HepG2 (cell line): ENCODE measurements around the gene PRCD. TPM values are rescaled to one million over a fixed set of nuclear protein-coding genes. Genes with fewer than 3 reads are reported as not detected.

ENCODE experiments used
- AGO1 ChIP-seq: fragments of 200-400 bp; formaldehyde crosslinking; IDR thresholded peaks from 2 replicates; pipeline ENCODE4 v1.6.1; 2017; ENCODE audit warnings: mild to moderate bottlenecking, low read depth, low read length, moderate library complexity; ENCODE audit not compliant: poor library complexity, severe bottlenecking
- CC2D1A ChIP-seq: sonication (generic); formaldehyde crosslinking; IDR thresholded peaks from 2 replicates; pipeline ENCODE4 v1.8.1; 2023; ENCODE audit warnings: mild to moderate bottlenecking, missing genetic modification reagents
- GFI1 ChIP-seq: sonication (generic); formaldehyde crosslinking; IDR thresholded peaks from 2 replicates; pipeline ENCODE4 v1.5.0; 2020; ENCODE audit warnings: missing genetic modification reagents, mild to moderate bottlenecking, borderline replicate concordance
- HDAC1 ChIP-seq: sonication (generic); formaldehyde crosslinking; IDR thresholded peaks from 2 replicates; pipeline ENCODE4 v1.5.1; 2020; ENCODE audit warnings: mild to moderate bottlenecking, missing genetic modification reagents
- KLF16 ChIP-seq, 2 experiments: sonication (generic) in 1 of 2; formaldehyde crosslinking in 1 of 2; IDR thresholded peaks; 2 replicates each; pipeline versions ENCODE4 v1.6.1 to v1.8.0; 2016 to 2023; ENCODE audit warnings: missing genetic modification reagents in 2 of 2, missing compliant biosample characterization in 1 of 2
- MBNL3 ChIP-seq: fragments of 250-450 bp; sonication (Bioruptor Pico); conservative IDR thresholded peaks from 2 replicates; pipeline ENCODE4 v1.8.0; 2022; ENCODE audit warnings: mild to moderate bottlenecking, inconsistent platforms
- MTA1 ChIP-seq: sonication (generic); formaldehyde crosslinking; IDR thresholded peaks from 2 replicates; pipeline ENCODE4 v1.4.0; 2020; ENCODE audit warnings: missing genetic modification reagents, mild to moderate bottlenecking, borderline replicate concordance
- MXD4 ChIP-seq: IDR thresholded peaks from 2 replicates; pipeline ENCODE4 v1.6.1; 2016; ENCODE audit warnings: mild to moderate bottlenecking, missing biosample characterization, missing genetic modification reagents
- NFE2 ChIP-seq: sonication (generic); formaldehyde crosslinking; IDR thresholded peaks from 2 replicates; pipeline ENCODE4 v1.4.0; 2020; ENCODE audit warnings: missing genetic modification reagents
- NFYB ChIP-seq: sonication (generic); formaldehyde crosslinking; IDR thresholded peaks from 2 replicates; pipeline ENCODE4 v1.4.0; 2020; ENCODE audit warnings: missing genetic modification reagents
- PHF5A ChIP-seq: IDR thresholded peaks from one replicate; pipeline ENCODE4 v1.6.1; 2018; ENCODE audit warnings: low read depth, missing genetic modification reagents; ENCODE audit not compliant: unreplicated experiment
- SAP130 ChIP-seq: IDR thresholded peaks from 2 replicates; pipeline ENCODE4 v1.6.1; 2016; ENCODE audit warnings: low read depth
- SIN3B ChIP-seq: fragments of 150-350 bp; IDR thresholded peaks from 2 replicates; pipeline ENCODE4 v1.6.1; 2014; ENCODE audit warnings: low read length
- SMC3 ChIP-seq: IDR thresholded peaks from 2 replicates; pipeline ENCODE4 v1.6.1; 2011; ENCODE audit warnings: low read length, improper control_type of control experiment
- SP140L ChIP-seq: sonication (generic); formaldehyde crosslinking; IDR thresholded peaks from 2 replicates; pipeline ENCODE4 v1.4.0; 2020; ENCODE audit warnings: missing genetic modification reagents, borderline replicate concordance
- TEAD2 ChIP-seq: sonication (generic); formaldehyde crosslinking; IDR thresholded peaks from 2 replicates; pipeline ENCODE4 v1.9.0; 2021; ENCODE audit warnings: missing genetic modification reagents
- ZC3H4 ChIP-seq: sonication (generic); formaldehyde crosslinking; IDR thresholded peaks from 2 replicates; pipeline ENCODE4 v1.4.0; 2020; ENCODE audit warnings: missing genetic modification reagents, borderline replicate concordance
- ZFP36L1 ChIP-seq: sonication (generic); formaldehyde crosslinking; IDR thresholded peaks from 2 replicates; pipeline ENCODE4 v1.8.0; 2022; ENCODE audit warnings: mild to moderate bottlenecking, missing genetic modification reagents, moderate library complexity
- ZNF367 ChIP-seq: sonication (generic); formaldehyde crosslinking; IDR thresholded peaks from 2 replicates; pipeline ENCODE4 v1.4.0; 2020; ENCODE audit warnings: missing genetic modification reagents, borderline replicate concordance
- ZNF546 ChIP-seq: sonication (generic); formaldehyde crosslinking; conservative IDR thresholded peaks from 2 replicates; pipeline ENCODE4 v1.8.1; 2023; ENCODE audit warnings: mild to moderate bottlenecking, missing genetic modification reagents
- ZNF552 ChIP-seq: sonication (generic); formaldehyde crosslinking; IDR thresholded peaks from 2 replicates; pipeline ENCODE4 v1.9.0; 2022; ENCODE audit warnings: missing genetic modification reagents, mild to moderate bottlenecking, borderline replicate concordance
- ZNF766 ChIP-seq: sonication (generic); formaldehyde crosslinking; IDR thresholded peaks from 2 replicates; pipeline ENCODE4 v1.5.0; 2020; ENCODE audit warnings: missing genetic modification reagents, borderline replicate concordance
- polyA plus RNA-seq, 8 experiments: library from polyadenylated mRNA; depleted of rRNA in 3 of 8; stranded (reverse) in 7 of 8; unstranded in 1 of 8; fragments of >200 nt; fragmentation: Illumina TruSeq in 4 of 8; extraction: Trizol in 4 of 8; gene quantifications; 2 replicates each; pipeline versions ENCODE4 v1.2.1 to v1.2.3, GENCODE V29; 2011 to 2016; ENCODE audit warnings: low read depth in 4 of 8, missing spikeins in 1 of 8, mixed read lengths in 1 of 8; ENCODE audit not compliant: insufficient read depth in 1 of 8
- total RNA-seq, 5 experiments: library from RNA; depleted of rRNA; stranded (reverse); fragments of >200 nt; fragmentation: Illumina TruSeq; extraction: Trizol; gene quantifications; 2 replicates each; pipeline ENCODE4 v1.2.3, GENCODE V29; 2016; ENCODE audit warnings: low read depth in 1 of 5
- TF ChIP-seq, protein P1 (sequence below): IDR thresholded peaks from 2 replicates; pipeline ENCODE4 v1.6.1; 2016; ENCODE audit warnings: mild to moderate bottlenecking, missing biosample characterization, missing genetic modification reagents
- TF ChIP-seq, protein P2 (sequence below): IDR thresholded peaks from 2 replicates; pipeline ENCODE4 v1.6.1; 2016; ENCODE audit warnings: missing compliant biosample characterization, missing genetic modification reagents, borderline replicate concordance
- TF ChIP-seq, protein P3 (sequence below): sonication (generic); formaldehyde crosslinking; IDR thresholded peaks from 2 replicates; pipeline ENCODE4 v1.4.0; 2020; ENCODE audit warnings: missing genetic modification reagents, low read depth, mild to moderate bottlenecking, borderline replicate concordance
- TF ChIP-seq, protein P4 (sequence below): sonication (generic); formaldehyde crosslinking; IDR thresholded peaks from 2 replicates; pipeline ENCODE4 v1.4.0; 2020; ENCODE audit warnings: missing genetic modification reagents, borderline replicate concordance

The PRCD gene
- total and polyA plus RNA-seq, 2 of the 13 experiments (the other 11 are each of a cell fraction or from before 2014, with no cell fraction given) = 0.51 TPM; not detected in 1

DNA sequence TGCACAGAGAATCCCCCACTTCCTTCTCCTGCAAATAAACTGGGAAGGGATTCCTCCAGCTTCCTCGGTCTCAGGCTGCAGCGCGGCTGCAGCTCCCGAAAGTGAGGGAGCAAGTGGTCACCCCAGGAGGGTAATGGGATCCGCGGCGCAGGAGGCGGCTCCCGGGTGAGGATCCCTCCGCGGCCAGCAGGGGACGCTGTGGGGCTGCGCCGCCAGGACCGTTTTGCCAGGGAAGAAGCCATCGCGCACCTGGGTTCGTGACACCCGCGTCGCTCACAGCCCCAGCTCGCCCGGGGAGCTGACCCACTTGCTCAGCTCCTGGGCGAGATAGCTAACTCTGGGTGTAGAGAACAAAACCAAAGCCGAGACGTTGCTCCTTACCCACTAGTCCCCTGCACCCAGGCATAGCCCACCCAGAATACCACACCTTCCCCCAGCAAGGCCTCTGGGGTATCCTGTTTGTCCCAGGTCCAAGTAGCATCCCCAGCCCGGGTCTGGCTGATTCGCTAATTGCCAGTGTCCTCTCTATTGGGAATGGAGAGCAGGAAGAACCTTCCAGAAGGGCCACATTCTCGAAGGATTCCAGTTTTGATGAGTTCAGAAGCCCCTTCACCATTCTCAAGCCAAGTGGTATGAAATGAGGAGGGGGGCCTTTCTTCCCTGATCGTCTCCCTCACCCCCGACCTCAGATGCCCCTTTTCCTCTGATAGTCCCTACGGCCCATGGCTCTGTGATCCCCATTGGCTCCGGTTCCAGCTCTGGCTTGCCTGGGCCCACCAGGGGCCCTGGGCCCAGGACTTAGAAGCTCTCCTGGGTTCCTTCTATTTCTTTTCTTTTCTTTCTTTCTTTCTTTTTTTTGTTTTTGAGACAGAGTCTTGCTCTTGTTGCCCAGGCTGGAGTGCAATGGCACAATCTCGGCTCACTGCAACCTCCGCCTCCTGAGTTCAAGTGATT lies 16.5 kb upstream of the PRCD start (continued):
- TF ChIP-seq, protein P1, sequence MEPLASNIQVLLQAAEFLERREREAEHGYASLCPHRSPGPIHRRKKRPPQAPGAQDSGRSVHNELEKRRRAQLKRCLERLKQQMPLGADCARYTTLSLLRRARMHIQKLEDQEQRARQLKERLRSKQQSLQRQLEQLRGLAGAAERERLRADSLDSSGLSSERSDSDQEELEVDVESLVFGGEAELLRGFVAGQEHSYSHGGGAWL (CRISPR knock-in tag) = no peak; the same call in 1 of the 2 replicates
- TF ChIP-seq HDAC1 (CRISPR knock-in tag) = peak; percentile 54; the same call in 1 of the 2 replicates
- 0 out of 2 replicates have a peak, but pooled peaks have one; percentile 10 for TF ChIP-seq ZNF367 (CRISPR knock-in tag)
- no peak for TF ChIP-seq ZC3H4 (CRISPR knock-in tag)
- TF ChIP-seq, protein P2, sequence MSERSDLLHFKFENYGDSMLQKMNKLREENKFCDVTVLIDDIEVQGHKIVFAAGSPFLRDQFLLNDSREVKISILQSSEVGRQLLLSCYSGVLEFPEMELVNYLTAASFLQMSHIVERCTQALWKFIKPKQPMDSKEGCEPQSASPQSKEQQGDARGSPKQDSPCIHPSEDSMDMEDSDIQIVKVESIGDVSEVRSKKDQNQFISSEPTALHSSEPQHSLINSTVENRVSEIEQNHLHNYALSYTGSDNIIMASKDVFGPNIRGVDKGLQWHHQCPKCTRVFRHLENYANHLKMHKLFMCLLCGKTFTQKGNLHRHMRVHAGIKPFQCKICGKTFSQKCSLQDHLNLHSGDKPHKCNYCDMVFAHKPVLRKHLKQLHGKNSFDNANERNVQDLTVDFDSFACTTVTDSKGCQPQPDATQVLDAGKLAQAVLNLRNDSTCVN (CRISPR knock-in tag) = peak; percentile 83; the same call in 1 of the 2 replicates
- 0 out of 2 replicates have a peak, but pooled peaks have one; percentile 28 for TF ChIP-seq ZNF766 (CRISPR knock-in tag)
- TF ChIP-seq ZNF546 = 0 out of 2 replicates have a peak, but pooled peaks have one; percentile 49
- no peak for TF ChIP-seq SP140L (CRISPR knock-in tag)
- TF ChIP-seq MXD4 = 0 out of 2 replicates have a peak, but pooled peaks have one; percentile 84
- TF ChIP-seq GFI1 (CRISPR knock-in tag) = no peak
- TF ChIP-seq KLF16 (CRISPR knock-in tag; IDR thresholded peaks at IDR 0.05) = peak in 1 of 2 experiments; percentile 90; a peak in 2 of 4 replicates
- peak; percentile 83; the same call in 1 of the 2 replicates for TF ChIP-seq SMC3
- no peak for TF ChIP-seq CC2D1A
- no peak for TF ChIP-seq TEAD2
- no peak for TF ChIP-seq SIN3B
- TF ChIP-seq ZFP36L1 (CRISPR knock-in tag) = no peak
- TF ChIP-seq MBNL3 (CRISPR knock-in tag) = no peak
- TF ChIP-seq AGO1 = peak; percentile 81
- TF ChIP-seq, protein P3, sequence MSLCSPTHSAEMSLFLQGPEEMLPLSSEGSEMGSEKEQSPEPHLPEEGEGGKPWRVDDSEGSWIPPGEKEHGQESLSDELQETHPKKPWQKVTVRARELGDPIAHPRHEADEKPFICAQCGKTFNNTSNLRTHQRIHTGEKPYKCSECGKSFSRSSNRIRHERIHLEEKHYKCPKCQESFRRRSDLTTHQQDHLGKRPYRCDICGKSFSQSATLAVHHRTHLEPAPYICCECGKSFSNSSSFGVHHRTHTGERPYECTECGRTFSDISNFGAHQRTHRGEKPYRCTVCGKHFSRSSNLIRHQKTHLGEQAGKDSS (CRISPR knock-in tag) = peak; percentile 77; the same call in 1 of the 2 replicates
- no peak for TF ChIP-seq ZNF552 (CRISPR knock-in tag)
- TF ChIP-seq SAP130 (CRISPR knock-in tag) = peak; percentile 58
- TF ChIP-seq PHF5A = no peak
- peak; percentile 84; the same call in 1 of the 2 replicates for TF ChIP-seq MTA1 (CRISPR knock-in tag)
- TF ChIP-seq NFE2 (CRISPR knock-in tag) = no peak
- TF ChIP-seq NFYB = 0 out of 2 replicates have a peak, but pooled peaks have one; percentile 23
- TF ChIP-seq, protein P4, sequence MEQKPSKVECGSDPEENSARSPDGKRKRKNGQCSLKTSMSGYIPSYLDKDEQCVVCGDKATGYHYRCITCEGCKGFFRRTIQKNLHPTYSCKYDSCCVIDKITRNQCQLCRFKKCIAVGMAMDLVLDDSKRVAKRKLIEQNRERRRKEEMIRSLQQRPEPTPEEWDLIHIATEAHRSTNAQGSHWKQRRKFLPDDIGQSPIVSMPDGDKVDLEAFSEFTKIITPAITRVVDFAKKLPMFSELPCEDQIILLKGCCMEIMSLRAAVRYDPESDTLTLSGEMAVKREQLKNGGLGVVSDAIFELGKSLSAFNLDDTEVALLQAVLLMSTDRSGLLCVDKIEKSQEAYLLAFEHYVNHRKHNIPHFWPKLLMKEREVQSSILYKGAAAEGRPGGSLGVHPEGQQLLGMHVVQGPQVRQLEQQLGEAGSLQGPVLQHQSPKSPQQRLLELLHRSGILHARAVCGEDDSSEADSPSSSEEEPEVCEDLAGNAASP (CRISPR knock-in tag) = peak; percentile 51; the same call in 1 of the 2 replicates
